ENCODE measurements around the gene MPL.

Gene MPL
- long read RNA-seq, result 0 reads

GRCh38 chr1:43337588-43337987, at the start of gene MPL:
MPL (plus strand) TSS chr1:43337818; CDS start chr1:43337849, 31 bp downstream.
- H3K27me3 ChIP-seq (ENCODE audit: insufficient read depth, poor library complexity, severe bottlenecking), result no peaks in the 10 kb centered on the region
- no peak within 1 kb of the TSS for H3K27ac ChIP-seq (replicated peaks)
- no peak within 1 kb of the TSS for H3K4me3 ChIP-seq (replicated peaks; ENCODE audit: insufficient read depth, low read length)
- no peak for TF ChIP-seq GABPA (IDR thresholded peaks at IDR 0.05; ENCODE audit: low read depth)
- no peak for DNase-seq (ENCODE audit: low read depth in 1 of 2, low spot score in 1 of 2)

GRCh38 chr1:43288058-43288784, 49.4 kb upstream of the MPL start:
- DNase-seq (ENCODE audit: low read depth in 1 of 2, low spot score in 1 of 2), result no peak
- no peak for TF ChIP-seq GABPA (IDR thresholded peaks at IDR 0.05; ENCODE audit: low read depth)
- TF ChIP-seq POLR2AphosphoS5 (IDR thresholded peaks at IDR 0.05; ENCODE audit: low read depth), result no peak
- no peak for TF ChIP-seq CTCF (IDR thresholded peaks at IDR 0.05; ENCODE audit: insufficient read depth, low read length)
- TF ChIP-seq REST (IDR thresholded peaks at IDR 0.05; ENCODE audit: insufficient replicate concordance, low read depth), result no peak
- TF ChIP-seq SPI1 (IDR thresholded peaks at IDR 0.05; ENCODE audit: borderline replicate concordance, low read depth), result no peak
- Histone ChIP-seq H3K4me3 (replicated peaks; ENCODE audit: insufficient read depth, low read length) (no peak overlapping the region), H3K27ac (replicated peaks) (no peak overlapping the region), H3K27me3 (ENCODE audit: insufficient read depth, poor library complexity, severe bottlenecking) (no peaks in the 10 kb centered on the region)

- TF ChIP-seq POLR2AphosphoS5 (IDR thresholded peaks at IDR 0.05; ENCODE audit: low read depth) (no peak), GABPA (IDR thresholded peaks at IDR 0.05; ENCODE audit: low read depth) (no peak)
These were observed 48.6 kb upstream of the MPL start for GRCh38 chr1:43288785-43289706.

GRCh38 chr1:43292216-43292615, 45.4 kb upstream of the MPL start:
- no peak overlapping the region for H3K27ac ChIP-seq (replicated peaks)
- no peak overlapping the region for H3K4me3 ChIP-seq (replicated peaks; ENCODE audit: insufficient read depth, low read length)
- TF ChIP-seq POLR2AphosphoS5 (IDR thresholded peaks at IDR 0.05; ENCODE audit: low read depth) (no peak), CTCF (IDR thresholded peaks at IDR 0.05; ENCODE audit: insufficient read depth, low read length) (no peak), GABPA (IDR thresholded peaks at IDR 0.05; ENCODE audit: low read depth) (no peak), SPI1 (IDR thresholded peaks at IDR 0.05; ENCODE audit: borderline replicate concordance, low read depth) (no peak), REST (IDR thresholded peaks at IDR 0.05; ENCODE audit: insufficient replicate concordance, low read depth) (no peak)
- DNase-seq (ENCODE audit: low read depth in 1 of 2, low spot score in 1 of 2), result no peak
- no peaks in the 10 kb centered on the region for H3K27me3 ChIP-seq (ENCODE audit: insufficient read depth, poor library complexity, severe bottlenecking)

More at GRCh38 chr1:43288785-43289706, 48.6 kb upstream of the MPL start:
- no peak overlapping the region for H3K27ac ChIP-seq (replicated peaks)
- no peak for DNase-seq (ENCODE audit: low read depth in 1 of 2, low spot score in 1 of 2)
- no peaks in the 10 kb centered on the region for H3K27me3 ChIP-seq (ENCODE audit: insufficient read depth, poor library complexity, severe bottlenecking)
- H3K4me3 ChIP-seq (replicated peaks; ENCODE audit: insufficient read depth, low read length), result no peak overlapping the region

All from HL-60 (cell line).